Jurkat, Clone E6-1 (cell line): Measurements from ENCODE around the gene TMEM30A.
A peak's percentile ranks its signal among the peaks of the same experiment; 100 is the strongest.

Source experiments
- DNase-seq: peaks from one replicate; pipeline ENCODE4 v3.0.0-alpha.2; 2011; ENCODE audit warnings: low read depth, low spot score
- H3K4me3 ChIP-seq: 2 replicates; pipeline ENCODE4 v1.5.1; 2011; ENCODE audit warnings: mild to moderate bottlenecking, low read length, control low read depth, moderate library complexity

The TMEM30A gene

GRCh38 chr6:75268988-75269354, 15.6 kb downstream of the TMEM30A start:
- H3K4me3 ChIP-seq = no peak overlapping the region
- DNase-seq = no peak

- no peak overlapping the region for H3K4me3 ChIP-seq
- no peak for DNase-seq
Measured at GRCh38 chr6:75268121-75268987, 16.2 kb downstream of the TMEM30A start.

- DNase-seq = no peak
- H3K4me3 ChIP-seq = no peak overlapping the region
Measured at GRCh38 chr6:75267461-75267860, 17.1 kb downstream of the TMEM30A start.

GRCh38 chr6:75266716-75267291, 17.8 kb downstream of the TMEM30A start:
- no peak overlapping the region for H3K4me3 ChIP-seq
- DNase-seq = peak; percentile 25

GRCh38 chr6:75263401-75263750, 21.2 kb downstream of the TMEM30A start:
- DNase-seq = no peak
- no peak overlapping the region for H3K4me3 ChIP-seq

GRCh38 chr6:75262716-75263400, 21.7 kb downstream of the TMEM30A start:
- H3K4me3 ChIP-seq = no peak overlapping the region
- no peak for DNase-seq

GRCh38 chr6:75261299-75261698, 23.3 kb downstream of the TMEM30A start:
- H3K4me3 ChIP-seq = no peak overlapping the region
- DNase-seq = no peak

GRCh38 chr6:75257343-75258087, 27.1 kb downstream of the TMEM30A start:
- no peak overlapping the region for H3K4me3 ChIP-seq
- no peak for DNase-seq

- no peak overlapping the region for H3K4me3 ChIP-seq
- DNase-seq = no peak
Measured at GRCh38 chr6:75250552-75250951, 34.0 kb downstream of the TMEM30A start.

GRCh38 chr6:75249837-75250236, 34.8 kb downstream of the TMEM30A start:
- H3K4me3 ChIP-seq = no peak overlapping the region
- no peak for DNase-seq

- DNase-seq = no peak
- no peak overlapping the region for H3K4me3 ChIP-seq
Measured at GRCh38 chr6:75246386-75246785, 38.2 kb downstream of the TMEM30A start.

GRCh38 chr6:75244063-75244584, 40.5 kb downstream of the TMEM30A start:
- DNase-seq = no peak
- peak overlapping the region; percentile 97 for H3K4me3 ChIP-seq

GRCh38 chr6:75243333-75244062, 41.1 kb downstream of the TMEM30A start, which contains the start of gene COX7A2:
Gene COX7A2, minus strand, starts transcription at chr6:75243801. Its CDS starts 67 bp downstream, at chr6:75243734.
- DNase-seq = peak; percentile 96
- peak within 1 kb of the TSS; percentile 97 for H3K4me3 ChIP-seq

- no peak for DNase-seq
- H3K4me3 ChIP-seq = no peak overlapping the region
Measured at GRCh38 chr6:75236630-75237029, 48.0 kb downstream of the TMEM30A start.

- H3K4me3 ChIP-seq = no peak overlapping the region
- no peak for DNase-seq
Measured at GRCh38 chr6:75235271-75235670, 49.3 kb downstream of the TMEM30A start.

- DNase-seq = no peak
- H3K4me3 ChIP-seq = no peak overlapping the region
Measured at GRCh38 chr6:75234126-75234865, 50.3 kb downstream of the TMEM30A start.

GRCh38 chr6:75233092-75233615, 51.4 kb downstream of the TMEM30A start:
- no peak for DNase-seq
- H3K4me3 ChIP-seq = no peak overlapping the region
